Measurements from ENCODE around the gene IQSEC1.

IQSEC1 gene

GRCh38 chr3:12941495-12942023 lies 131.7 kb downstream of the IQSEC1 start:
- no peak for DNase-seq

GRCh38 chr3:12940854-12941253 lies 132.4 kb downstream of the IQSEC1 start:
- no peak for DNase-seq

- DNase-seq: no peak
These were observed 134.1 kb downstream of the IQSEC1 start for GRCh38 chr3:12939137-12939536.

- peak in 1 of 56 donors; percentile 18 for DNase-seq
These were observed 134.9 kb downstream of the IQSEC1 start for GRCh38 chr3:12938258-12938711.

GRCh38 chr3:12935861-12936830 lies 137.1 kb downstream of the IQSEC1 start:
- DNase-seq: no peak

GRCh38 chr3:12935023-12935860 lies 138.0 kb downstream of the IQSEC1 start:
- DNase-seq: peak in 1 of 56 donors; percentile 31

GRCh38 chr3:12934431-12934830 lies 138.8 kb downstream of the IQSEC1 start:
- DNase-seq: peak in 19 of 56 donors; percentile 8 to 65 (median 29)

- DNase-seq: no peak
These were observed 139.3 kb downstream of the IQSEC1 start for GRCh38 chr3:12933901-12934300.

GRCh38 chr3:12932754-12933153 lies 140.5 kb downstream of the IQSEC1 start:
- peak in 22 of 56 donors; percentile 13 to 58 (median 32) for DNase-seq

GRCh38 chr3:12932347-12932746 lies 140.9 kb downstream of the IQSEC1 start:
- DNase-seq: peak in 8 of 56 donors; percentile 15 to 54 (median 20)

- no peak for DNase-seq
These were observed 141.8 kb downstream of the IQSEC1 start for GRCh38 chr3:12931273-12931905.

GRCh38 chr3:12929801-12930200 lies 143.4 kb downstream of the IQSEC1 start:
- DNase-seq: peak in 34 of 56 donors; percentile 12 to 87 (median 37)

- no peak for DNase-seq
These were observed 146.6 kb downstream of the IQSEC1 start for GRCh38 chr3:12926660-12927059.

- no peak for DNase-seq
These were observed 147.6 kb downstream of the IQSEC1 start for GRCh38 chr3:12925648-12926047.

- DNase-seq: no peak
These were observed 148.8 kb downstream of the IQSEC1 start for GRCh38 chr3:12924437-12924836.

GRCh38 chr3:12922881-12923431 lies 150.3 kb downstream of the IQSEC1 start:
- DNase-seq: no peak

GRCh38 chr3:12922306-12922705 lies 150.9 kb downstream of the IQSEC1 start:
- DNase-seq: no peak

- no peak for DNase-seq
These were observed 151.5 kb downstream of the IQSEC1 start for GRCh38 chr3:12921736-12922135.

GRCh38 chr3:12920967-12921366 lies 152.3 kb downstream of the IQSEC1 start:
- DNase-seq: no peak

- no peak for DNase-seq
These were observed 154.0 kb downstream of the IQSEC1 start for GRCh38 chr3:12919205-12919604.

- DNase-seq: no peak
These were observed 155.0 kb downstream of the IQSEC1 start for GRCh38 chr3:12918231-12918630.

Measured in nucleus accumbens (tissue), 56 donors.